Neural progenitor cell (in vitro differentiated cells): ENCODE results near the gene PET100. TPM values are rescaled to one million over a fixed set of nuclear protein-coding genes. Genes with fewer than 3 reads are reported as not detected.

Experiments
- DNase-seq: peaks from one replicate; pipeline ENCODE4 v3.0.0-alpha.2; 2016; ENCODE audit warnings: low spot score
- H2AFZ ChIP-seq: fragments of 200-600 bp; sonication (generic); replicated peaks from 2 replicates; pipeline ENCODE4 v1.6.1; 2016; ENCODE audit warnings: antibody characterized with exemption
- H3F3A ChIP-seq: fragments of 200-600 bp; sonication (generic); 2 replicates; pipeline ENCODE4 v1.6.1; 2016; ENCODE audit warnings: antibody characterized with exemption, low read depth
- H3K27ac ChIP-seq: fragments of 200-600 bp; sonication (generic); 2 replicates; pipeline ENCODE4 v1.5.1; 2016; ENCODE audit warnings: mild to moderate bottlenecking
- H3K27me3 ChIP-seq: fragments of 200-600 bp; sonication (generic); 2 replicates; pipeline ENCODE4 v1.6.1; 2016; ENCODE audit warnings: mild to moderate bottlenecking, moderate library complexity
- H3K36me3 ChIP-seq: fragments of 200-600 bp; sonication (generic); 2 replicates; pipeline ENCODE4 v1.5.1; 2016
- H3K4me1 ChIP-seq: fragments of 200-600 bp; sonication (generic); 2 replicates; pipeline ENCODE4 v1.6.1; 2016; ENCODE audit warnings: mixed run types
- H3K4me2 ChIP-seq: fragments of 200-600 bp; sonication (generic); 2 replicates; pipeline ENCODE4 v1.6.1; 2016
- H3K4me3 ChIP-seq: fragments of 200-600 bp; sonication (generic); 2 replicates; pipeline ENCODE4 v1.5.1; 2016
- H3K79me2 ChIP-seq: fragments of 200-600 bp; sonication (generic); 2 replicates; pipeline ENCODE4 v1.6.1; 2016; ENCODE audit warnings: low read depth
- H3K9ac ChIP-seq: fragments of 200-600 bp; sonication (generic); 2 replicates; pipeline ENCODE4 v1.6.1; 2016
- H3K9me3 ChIP-seq: fragments of 200-600 bp; sonication (generic); 2 replicates; pipeline ENCODE4 v1.5.1; 2016; ENCODE audit warnings: low read depth
- H4K20me1 ChIP-seq: fragments of 200-600 bp; sonication (generic); 2 replicates; pipeline ENCODE4 v1.6.1; 2016; ENCODE audit warnings: low read depth
- H3K27ac Mint-ChIP-seq: 3 replicates; pipeline ENCODE4 v1.8.0; 2021; ENCODE audit warnings: mixed read lengths
- H3K27me3 Mint-ChIP-seq: 2 replicates; pipeline ENCODE4 v1.8.0; 2022; ENCODE audit warnings: low read depth, mild to moderate bottlenecking, inconsistent platforms, moderate library complexity, mixed read lengths; ENCODE audit not compliant: insufficient read depth
- H3K36me3 Mint-ChIP-seq: 3 replicates; pipeline ENCODE4 v1.8.0; 2021; ENCODE audit warnings: mixed read lengths
- H3K4me1 Mint-ChIP-seq: 3 replicates; pipeline ENCODE4 v1.8.0; 2021; ENCODE audit warnings: mixed read lengths
- H3K4me3 Mint-ChIP-seq: 3 replicates; pipeline ENCODE4 v1.8.0; 2021; ENCODE audit warnings: mild to moderate bottlenecking, moderate library complexity, mixed read lengths
- H3K9me3 Mint-ChIP-seq: 3 replicates; pipeline ENCODE4 v1.8.0; 2020; ENCODE audit warnings: mixed read lengths
- CTCF ChIP-seq: fragments of 200-600 bp; sonication (generic); IDR thresholded peaks from 2 replicates; pipeline ENCODE4 v1.5.1; 2017; ENCODE audit warnings: antibody characterized with exemption, mild to moderate bottlenecking
- EZH2 ChIP-seq: fragments of 200-600 bp; sonication (generic); IDR thresholded peaks from 2 replicates; pipeline ENCODE4 v1.6.1; 2017; ENCODE audit warnings: antibody characterized with exemption, mild to moderate bottlenecking, moderate library complexity
- EZH2phosphoT487 ChIP-seq: fragments of 200-600 bp; sonication (generic); IDR thresholded peaks from 2 replicates; pipeline ENCODE4 v1.6.1; 2017; ENCODE audit warnings: antibody characterized with exemption
- total RNA-seq: library from RNA; depleted of rRNA; stranded (reverse); fragments of >200 nt; gene quantifications from 2 replicates; pipeline ENCODE4 v1.2.3, GENCODE V29; 2015; ENCODE audit warnings: low replicate concordance

The PET100 gene
- total RNA-seq, 1 donor from 2014 or later: 30.3 TPM

DNA sequence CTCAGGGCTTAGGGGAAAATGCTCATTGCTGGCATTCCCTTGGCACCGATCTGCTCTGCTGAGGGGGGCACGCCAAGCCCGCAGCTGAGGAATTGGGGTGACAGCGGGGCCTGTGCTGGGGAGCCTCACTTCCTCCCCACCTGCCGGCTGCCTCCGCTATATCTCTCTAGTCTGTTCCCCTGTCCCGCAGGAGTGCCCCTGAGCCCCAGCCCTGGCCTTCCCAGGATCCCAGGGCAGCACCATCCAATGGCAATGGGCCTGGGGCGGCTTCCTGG is 16.8 kb downstream of the PET100 start:
- Histone ChIP-seq H3K36me3 (no peaks in the 10 kb centered on the region), H3K4me2 (no peak overlapping the region), H3K9ac (no peak overlapping the region), H3K4me1 (no peaks in the 10 kb centered on the region), H3K4me3 (no peak overlapping the region), H3K79me2 (no peaks in the 10 kb centered on the region), H3K9me3 (no peaks in the 10 kb centered on the region), H2AFZ (no peak overlapping the region), H3K27me3 (peaks cover 16% of the 10 kb centered on the region), H3K27ac (no peak overlapping the region), H3F3A (no peaks in the 10 kb centered on the region), H4K20me1 (no peaks in the 10 kb centered on the region)
- Mint-ChIP-seq H3K9me3 (peaks cover 2% of the 10 kb centered on the region), H3K27me3 (peaks cover 2% of the 10 kb centered on the region), H3K4me1 (no peaks in the 10 kb centered on the region), H3K27ac (no peak overlapping the region), H3K4me3 (no peak overlapping the region), H3K36me3 (no peaks in the 10 kb centered on the region)
- TF ChIP-seq EZH2 (no peak), CTCF (no peak), EZH2phosphoT487 (no peak)
- DNase-seq: no peak

DNA sequence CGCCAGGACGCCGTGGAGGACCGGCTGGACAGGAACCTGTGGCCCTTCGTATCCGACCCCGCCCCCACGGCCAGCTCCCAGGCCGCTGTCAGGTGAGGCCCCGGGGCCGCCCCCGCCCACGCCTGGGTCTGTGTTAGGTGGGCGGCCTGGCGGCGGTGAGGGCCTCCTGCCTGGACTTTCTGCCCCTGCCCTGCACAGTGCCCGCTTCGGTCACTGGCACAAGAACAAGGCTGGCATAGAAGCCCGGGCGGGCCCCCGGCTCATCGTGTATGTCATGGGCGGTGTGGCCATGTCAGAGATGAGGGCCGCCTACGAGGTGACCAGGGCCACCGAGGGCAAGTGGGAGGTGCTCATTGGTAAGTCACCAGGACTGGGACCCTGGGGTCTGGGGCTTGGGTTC is 17.6 kb downstream of the PET100 start:
- H3K9me3 Mint-ChIP-seq: peaks cover 2% of the 10 kb centered on the region
- no peaks in the 10 kb centered on the region for H3K79me2 ChIP-seq
- peaks cover under 1% of the 10 kb centered on the region for H3K4me1 ChIP-seq
- H2AFZ ChIP-seq: no peak overlapping the region
- H3K27me3 ChIP-seq: peaks cover 22% of the 10 kb centered on the region
- no peak overlapping the region for H3K4me3 ChIP-seq
- H3K4me2 ChIP-seq: no peak overlapping the region
- no peaks in the 10 kb centered on the region for H3K9me3 ChIP-seq
- H3K27ac Mint-ChIP-seq: no peak overlapping the region
- H3K27ac ChIP-seq: no peak overlapping the region
- peaks cover 5% of the 10 kb centered on the region for H3K27me3 Mint-ChIP-seq
- no peak overlapping the region for H3K4me3 Mint-ChIP-seq
- H3K9ac ChIP-seq: no peak overlapping the region
- no peaks in the 10 kb centered on the region for H3K36me3 Mint-ChIP-seq
- no peak for DNase-seq
- no peak for TF ChIP-seq EZH2
- no peak for TF ChIP-seq EZH2phosphoT487
- TF ChIP-seq CTCF: no peak
- H3K4me1 Mint-ChIP-seq: peaks cover 3% of the 10 kb centered on the region
- H3F3A ChIP-seq: peaks cover under 1% of the 10 kb centered on the region
- H4K20me1 ChIP-seq: no peaks in the 10 kb centered on the region
- H3K36me3 ChIP-seq: no peaks in the 10 kb centered on the region

GRCh38 chr19:7648265-7649014 is 18.8 kb downstream of the PET100 start:
- H3K9me3 Mint-ChIP-seq: no peaks in the 10 kb centered on the region
- DNase-seq: no peak
- no peaks in the 10 kb centered on the region for H4K20me1 ChIP-seq
- H3K4me3 Mint-ChIP-seq: no peak overlapping the region
- H3K4me1 ChIP-seq: peaks cover 4% of the 10 kb centered on the region
- no peak overlapping the region for H3K27ac Mint-ChIP-seq
- no peaks in the 10 kb centered on the region for H3K79me2 ChIP-seq
- H2AFZ ChIP-seq: no peak overlapping the region
- H3K27me3 ChIP-seq: peaks cover 34% of the 10 kb centered on the region
- H3K9ac ChIP-seq: no peak overlapping the region
- no peaks in the 10 kb centered on the region for H3K36me3 ChIP-seq
- no peak overlapping the region for H3K27ac ChIP-seq
- peaks cover 11% of the 10 kb centered on the region for H3K27me3 Mint-ChIP-seq
- H3F3A ChIP-seq: peaks cover 4% of the 10 kb centered on the region
- no peak for TF ChIP-seq EZH2
- TF ChIP-seq CTCF: no peak
- peaks cover 10% of the 10 kb centered on the region for H3K4me1 Mint-ChIP-seq
- no peaks in the 10 kb centered on the region for H3K9me3 ChIP-seq
- no peak overlapping the region for H3K4me3 ChIP-seq
- no peaks in the 10 kb centered on the region for H3K36me3 Mint-ChIP-seq
- no peak overlapping the region for H3K4me2 ChIP-seq
